HEK293 (cell line): ENCODE results near the gene RNF187.

Experiments used
- BCL11A ChIP-seq: fragments of 450-650 bp; formaldehyde crosslinking; IDR thresholded peaks from 2 replicates; pipeline ENCODE4 v1.5.1; 2016; ENCODE audit warnings: low read depth, missing biosample characterization, missing genetic modification characterization
- CTCF ChIP-seq: fragments of 450-650 bp; formaldehyde crosslinking; IDR thresholded peaks from 2 replicates; pipeline ENCODE4 v1.5.1; 2016; ENCODE audit warnings: missing biosample characterization, missing genetic modification characterization
- REST ChIP-seq: fragments of 450-650 bp; formaldehyde crosslinking; IDR thresholded peaks from 2 replicates; pipeline ENCODE4 v1.5.1; 2016; ENCODE audit warnings: missing biosample characterization, missing genetic modification characterization
- SALL2 ChIP-seq: fragments of 450-650 bp; formaldehyde crosslinking; IDR thresholded peaks from 2 replicates; pipeline ENCODE4 v1.5.0; 2017; ENCODE audit warnings: missing biosample characterization, mild to moderate bottlenecking, missing genetic modification characterization, borderline replicate concordance
- TCF7L2 ChIP-seq: IDR thresholded peaks from 2 replicates; pipeline ENCODE4 v1.6.1; 2011; ENCODE audit warnings: low read depth, mild to moderate bottlenecking, inconsistent platforms, low read length, moderate library complexity, borderline replicate concordance
- ZEB2 ChIP-seq: fragments of 450-650 bp; formaldehyde crosslinking; IDR thresholded peaks from 2 replicates; pipeline ENCODE4 v1.5.1; 2016; ENCODE audit warnings: missing biosample characterization, missing genetic modification characterization
- ZNF175 ChIP-seq: fragments of 450-650 bp; formaldehyde crosslinking; IDR thresholded peaks from 2 replicates; pipeline ENCODE4 v1.5.1; 2016; ENCODE audit warnings: missing biosample characterization, missing genetic modification characterization
- ZNF18 ChIP-seq: fragments of 450-650 bp; formaldehyde crosslinking; IDR thresholded peaks from 2 replicates; pipeline ENCODE4 v1.5.1; 2016; ENCODE audit warnings: missing biosample characterization, missing genetic modification characterization
- ZNF280D ChIP-seq: fragments of 450-650 bp; formaldehyde crosslinking; IDR thresholded peaks from 2 replicates; pipeline ENCODE4 v1.5.1; 2016; ENCODE audit warnings: missing biosample characterization, missing genetic modification characterization
- ZNF398 ChIP-seq: fragments of 450-650 bp; formaldehyde crosslinking; IDR thresholded peaks from 2 replicates; pipeline ENCODE4 v1.5.1; 2017; ENCODE audit warnings: missing biosample characterization, missing genetic modification characterization
- ZNF513 ChIP-seq: fragments of 450-650 bp; IDR thresholded peaks from 2 replicates; pipeline ENCODE4 v1.5.1; 2018; ENCODE audit warnings: missing biosample characterization, missing genetic modification characterization
- ZNF521 ChIP-seq: fragments of 450-650 bp; formaldehyde crosslinking; IDR thresholded peaks from 2 replicates; pipeline ENCODE4 v1.5.1; 2017; ENCODE audit warnings: missing biosample characterization, mild to moderate bottlenecking, missing genetic modification characterization

- TF ChIP-seq CTCF (peak; percentile 50; the same call in 1 of the 2 replicates), REST (tag by site-specific recombination) (no peak), ZNF521 (tag by site-specific recombination) (no peak), ZNF18 (tag by site-specific recombination) (no peak), ZEB2 (tag by site-specific recombination) (no peak), SALL2 (no peak), BCL11A (tag by site-specific recombination) (no peak), TCF7L2 (no peak), ZNF175 (tag by site-specific recombination) (no peak), ZNF280D (tag by site-specific recombination) (no peak), ZNF398 (tag by site-specific recombination) (no peak), ZNF513 (tag by site-specific recombination) (no peak)
Observed at GRCh38 chr1:228471762-228472398, 15.3 kb upstream of the RNF187 start.
